Gastrocnemius medialis (tissue), 4 donors: ENCODE results near the gene USP6NL.

Experiments used
- CTCF ChIP-seq, 5 experiments: fragments of 450-650 bp in 3 of 5; fragments of 200-600 bp in 2 of 5; sonication (generic) in 2 of 5; IDR thresholded peaks in 4 of 5; conservative IDR thresholded peaks in 1 of 5; 1 replicate in 4 of 5; 2 replicates in 1 of 5; pipeline ENCODE4 v1.5.1; 2016 to 2019; ENCODE audit warnings: antibody characterized with exemption in 5 of 5, mild to moderate bottlenecking in 3 of 5, moderate library complexity in 3 of 5
- POLR2A ChIP-seq, 2 donors: fragments of 450-650 bp; IDR thresholded peaks; one replicate each; pipeline ENCODE4 v1.6.1; 2017; ENCODE audit warnings: antibody characterized with exemption in 2 of 2, mild to moderate bottlenecking in 2 of 2, moderate library complexity in 2 of 2

DNA sequence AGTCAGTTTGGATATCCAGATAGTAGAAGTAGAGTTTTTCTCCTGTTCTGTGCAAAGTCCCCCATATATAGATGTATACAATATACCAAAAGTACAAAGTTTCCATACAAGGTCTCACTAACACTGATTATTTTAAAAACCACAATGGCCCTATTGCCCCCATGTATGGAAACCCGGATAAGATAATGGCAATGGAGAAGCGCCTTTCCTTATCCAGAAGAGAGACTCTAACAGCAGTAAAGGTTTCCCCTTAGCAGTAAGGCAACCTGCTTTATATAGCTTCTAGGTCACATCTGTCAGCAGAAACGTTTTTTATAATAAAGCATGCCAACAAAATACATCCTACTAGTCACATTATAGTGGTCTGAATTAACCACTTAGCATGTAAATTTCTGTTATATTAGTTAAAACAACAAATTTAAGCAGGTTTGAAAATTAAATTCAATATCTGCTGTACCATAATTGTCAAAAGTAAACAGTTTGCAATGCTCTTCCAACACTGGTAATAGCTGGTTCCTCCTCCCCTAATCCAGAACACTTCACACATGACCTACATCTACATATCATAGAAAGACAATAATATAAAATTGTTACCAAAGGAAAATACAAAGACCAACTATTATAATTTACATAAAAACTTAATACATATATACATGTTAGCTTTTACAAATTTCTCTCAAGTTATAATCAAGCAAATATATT is 22.4 kb downstream of the USP6NL start:
- TF ChIP-seq CTCF (IDR thresholded peaks at IDR 0.05 in 4 of 5, conservative IDR thresholded peaks at IDR 0.05 in 1 of 5) (no peak), POLR2A (IDR thresholded peaks at IDR 0.05) (no peak)
